Nucleus accumbens (tissue), 56 donors: ENCODE data around the gene FAAH.
A peak's percentile ranks its signal among the peaks of the same experiment; 100 is the strongest.
"Not testable (repeated sequence)": the region's sequence is repeated elsewhere in the genome, so short reads cannot be mapped to it uniquely, and the experiment has no call there.

Experiments
- DNase-seq, 56 donors: peaks; one replicate each; lab custom pipeline; 2025; lab: John Stamatoyannopoulos, UW

FAAH gene

GRCh38 chr1:46394108-46394871 is at the start of gene FAAH:
TSS of gene FAAH (plus strand) at chr1:46394317. CDS start at chr1:46394349, 32 bp downstream.
- DNase-seq: peak in 53 of 56 donors; percentile 21 to 87 (median 73)

GRCh38 chr1:46344481-46344880 is 49.6 kb upstream of the FAAH start:
- DNase-seq: no peak

DNA sequence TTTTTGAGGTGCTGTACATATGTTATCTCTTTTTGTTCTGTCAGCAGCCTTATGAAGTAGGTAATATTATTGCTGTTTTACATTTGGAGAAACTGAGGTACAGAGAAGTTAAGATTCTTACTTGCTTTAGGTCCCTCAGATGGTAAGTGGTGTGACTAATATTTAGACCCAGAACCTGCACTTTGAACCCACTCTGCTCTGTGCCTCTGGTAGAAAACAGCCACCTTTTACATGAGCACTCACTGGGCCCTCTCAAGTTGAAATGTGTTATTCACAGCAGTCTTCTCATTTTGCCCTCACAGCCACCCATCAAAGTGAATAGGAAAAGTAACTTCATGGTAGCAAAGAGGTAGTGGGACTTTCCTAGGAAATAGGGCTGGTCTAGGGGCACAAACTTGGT is 48.8 kb upstream of the FAAH start:
- DNase-seq: no peak

GRCh38 chr1:46352363-46352762 is 41.8 kb upstream of the FAAH start:
- no peak for DNase-seq

DNA sequence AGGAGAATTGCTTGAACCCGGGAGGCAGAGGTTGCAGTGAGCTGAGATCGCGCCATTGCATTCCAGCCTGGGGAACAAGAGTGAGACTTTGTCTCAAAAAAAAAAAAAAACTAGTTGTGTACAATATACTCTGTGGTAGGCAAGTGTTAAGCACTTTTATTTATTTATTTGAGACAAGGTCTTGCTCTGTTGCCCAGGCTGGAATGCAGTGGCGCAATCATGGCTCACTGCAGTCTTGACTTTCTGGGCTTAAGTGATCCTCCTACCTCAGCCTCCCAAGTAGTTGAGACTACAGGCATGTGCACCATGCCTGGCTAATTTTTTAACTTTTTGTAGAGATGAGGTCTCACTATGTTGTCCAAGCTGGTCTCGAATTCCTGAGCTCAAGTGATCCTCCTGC is 38.2 kb upstream of the FAAH start:
- DNase-seq: not testable (repeated sequence)

DNA sequence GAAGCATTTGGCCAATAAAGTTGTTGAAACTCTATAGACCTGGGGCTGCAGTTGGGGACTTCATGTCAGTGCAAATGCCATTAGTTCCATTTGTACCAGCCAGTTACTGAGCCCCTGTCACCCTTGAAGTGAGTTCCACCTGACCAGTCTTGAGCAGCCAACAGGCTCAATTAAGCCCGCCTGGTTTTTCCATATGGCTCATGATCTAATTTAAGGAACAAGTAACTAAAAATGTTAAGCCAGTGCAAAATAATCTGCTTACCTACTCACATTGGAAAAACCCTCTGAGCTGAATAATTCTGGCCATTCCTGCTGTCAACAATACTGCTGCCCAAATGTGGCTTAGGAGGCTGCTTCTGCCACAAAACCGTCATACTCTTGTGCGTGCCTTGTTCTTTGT is 32.0 kb upstream of the FAAH start:
- DNase-seq: no peak

DNA sequence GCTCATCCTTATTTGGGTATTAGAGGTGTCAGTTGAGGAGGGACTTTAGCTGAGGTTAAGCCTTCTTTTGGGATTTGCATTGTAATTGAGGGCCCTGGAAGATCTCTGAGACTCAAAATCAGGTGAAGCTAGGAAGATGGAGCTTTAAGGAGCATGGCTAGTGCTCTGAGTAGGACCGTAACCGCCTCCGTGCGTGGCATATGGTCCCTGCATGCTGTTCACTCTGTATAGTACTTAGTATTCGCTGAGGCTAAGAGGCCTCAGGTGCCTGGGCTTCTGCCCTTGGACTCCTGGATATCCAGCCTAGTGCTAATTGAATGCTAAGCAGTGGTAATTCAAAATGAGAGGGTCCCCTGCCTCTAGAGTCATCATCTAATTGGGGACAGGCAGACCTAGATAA is 31.0 kb upstream of the FAAH start:
- no peak for DNase-seq

DNA sequence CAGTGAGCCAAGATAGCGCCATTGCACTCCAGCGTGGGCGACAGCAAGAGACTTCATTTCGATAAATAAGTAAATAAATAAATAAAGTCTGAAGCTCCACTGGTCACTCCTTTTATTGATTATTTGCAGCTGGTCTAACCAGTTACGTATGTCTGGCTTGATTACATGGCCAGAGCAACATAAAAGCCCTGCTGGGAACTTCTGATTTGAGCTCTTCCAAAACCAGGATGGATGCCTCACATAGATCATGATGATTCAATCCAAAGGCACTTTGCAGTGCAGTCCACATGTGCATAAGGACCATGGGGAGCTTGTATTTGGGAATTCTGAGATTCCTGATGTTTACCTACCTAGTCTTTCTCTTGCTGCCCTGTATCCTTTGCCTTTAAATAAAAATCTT is 29.5 kb upstream of the FAAH start:
- DNase-seq: no peak

DNA sequence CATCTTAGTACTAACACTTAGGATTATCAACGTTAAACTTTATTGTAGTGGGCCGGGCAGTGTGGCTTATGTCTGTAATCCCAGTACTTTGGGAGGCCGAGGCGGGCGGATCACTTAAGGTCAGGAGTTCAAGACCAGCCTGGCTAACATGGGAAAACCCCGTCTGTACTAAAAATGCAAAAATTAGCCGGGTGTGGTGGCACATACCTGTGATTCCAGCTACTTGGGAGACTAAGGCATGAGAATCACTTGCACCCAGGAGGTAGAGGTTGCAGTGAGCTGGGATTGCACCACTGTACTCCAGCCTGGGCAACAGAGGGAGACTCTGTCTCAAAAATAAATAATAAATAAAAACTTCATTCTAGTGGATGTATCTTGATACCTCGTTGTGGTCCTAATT is 28.3 kb upstream of the FAAH start:
- not testable (repeated sequence) for DNase-seq

DNA sequence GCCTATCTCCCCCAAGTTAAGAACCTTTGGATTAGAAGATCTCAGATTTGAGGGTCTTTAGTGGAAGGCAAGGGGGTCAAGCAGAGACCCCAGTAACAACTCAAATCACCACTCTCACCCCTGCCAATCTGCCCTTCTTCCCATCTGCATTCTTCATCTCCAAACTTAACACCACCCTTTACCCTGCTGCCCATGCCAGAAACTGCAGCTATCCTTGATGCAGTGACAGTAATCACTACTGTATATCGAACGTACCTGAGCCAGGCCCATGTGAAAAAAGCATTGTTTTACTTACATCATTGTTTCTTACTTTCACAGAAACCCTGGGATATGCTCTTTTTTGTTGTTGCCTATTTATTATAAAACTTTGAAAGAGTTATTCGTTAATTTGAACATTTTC is 27.0 kb upstream of the FAAH start:
- no peak for DNase-seq

- not testable (repeated sequence) for DNase-seq
These were observed 26.4 kb upstream of the FAAH start for GRCh38 chr1:46367701-46368100.

DNA sequence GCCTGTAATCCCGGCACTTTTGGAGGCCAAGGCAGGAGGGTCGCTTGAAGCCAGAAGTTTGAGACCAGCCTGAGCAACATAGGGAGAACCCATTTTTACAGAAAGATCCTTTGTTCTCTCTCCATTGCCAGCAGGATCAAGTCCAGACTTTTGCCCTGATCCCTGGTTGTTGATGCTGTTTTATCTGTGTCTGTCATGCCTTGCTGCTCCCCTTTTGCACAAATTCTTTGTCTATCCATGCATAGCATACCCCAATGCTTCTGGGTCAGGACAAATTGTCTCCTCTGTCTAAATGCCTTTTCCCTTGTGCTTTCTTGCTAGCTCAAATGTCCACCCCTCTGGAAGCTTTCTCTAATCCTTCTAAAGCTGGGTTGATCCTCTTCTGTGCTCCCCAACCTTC is 25.3 kb upstream of the FAAH start:
- no peak for DNase-seq

GRCh38 chr1:46369542-46370213 is 24.4 kb upstream of the FAAH start:
- DNase-seq: no peak

DNA sequence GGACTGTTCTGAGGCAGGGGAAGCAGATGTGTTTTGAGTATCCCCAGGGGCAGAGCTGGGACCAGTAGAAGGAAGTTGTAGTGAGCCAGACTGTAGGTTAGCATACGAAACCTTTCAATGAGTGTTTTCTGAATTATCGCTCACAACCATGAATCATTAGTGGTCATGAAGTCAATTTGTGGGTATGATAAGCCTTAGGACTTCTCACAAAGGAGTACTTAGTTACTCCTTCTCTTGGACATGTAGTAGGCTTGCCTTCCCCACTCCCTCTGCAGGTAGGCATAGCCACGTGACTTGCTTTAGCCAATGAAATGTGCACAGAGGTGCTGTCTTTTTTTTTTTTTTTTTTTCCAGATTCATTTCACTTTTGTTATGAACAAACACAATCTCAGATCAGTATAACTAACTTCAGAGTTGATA is 23.9 kb upstream of the FAAH start:
- DNase-seq: no peak

DNA sequence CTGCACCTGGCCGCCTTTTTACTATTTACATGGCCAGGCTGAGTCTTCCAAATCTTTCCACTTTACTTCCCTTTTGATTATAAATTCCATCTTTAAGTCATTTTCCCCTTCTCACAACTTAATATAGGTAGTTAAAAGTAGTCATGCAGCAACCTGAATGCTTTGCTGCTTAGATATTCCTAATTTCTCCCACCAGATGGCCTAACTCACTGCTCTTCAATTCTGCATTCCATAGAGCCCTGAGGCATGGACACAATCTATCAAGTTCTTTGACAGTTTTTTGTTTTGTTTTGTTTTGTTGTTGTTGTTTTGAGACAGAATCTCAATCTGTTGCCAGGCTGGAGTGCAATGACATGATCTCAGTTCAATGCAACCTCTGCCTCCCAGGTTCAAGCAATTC is 21.7 kb upstream of the FAAH start:
- no peak for DNase-seq

DNA sequence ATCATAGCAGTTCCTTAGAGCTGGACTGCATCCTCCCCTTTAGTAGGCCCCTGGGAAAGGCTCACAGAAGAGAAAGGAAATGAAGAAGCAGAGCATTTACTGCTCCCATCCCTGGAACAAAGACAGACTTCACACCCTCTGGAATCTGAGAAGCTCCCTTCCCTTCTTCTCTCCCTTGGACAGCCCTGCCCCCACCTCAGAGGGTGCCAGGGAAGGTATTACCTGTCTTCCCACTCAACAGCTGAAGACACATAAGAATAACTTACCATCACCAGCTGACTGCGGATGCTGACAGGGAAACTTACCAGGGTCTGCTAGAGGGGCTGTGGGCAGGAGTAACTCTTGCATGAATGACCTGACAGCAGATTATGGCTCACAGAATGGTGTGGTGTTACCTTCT is 14.1 kb upstream of the FAAH start:
- no peak for DNase-seq

DNA sequence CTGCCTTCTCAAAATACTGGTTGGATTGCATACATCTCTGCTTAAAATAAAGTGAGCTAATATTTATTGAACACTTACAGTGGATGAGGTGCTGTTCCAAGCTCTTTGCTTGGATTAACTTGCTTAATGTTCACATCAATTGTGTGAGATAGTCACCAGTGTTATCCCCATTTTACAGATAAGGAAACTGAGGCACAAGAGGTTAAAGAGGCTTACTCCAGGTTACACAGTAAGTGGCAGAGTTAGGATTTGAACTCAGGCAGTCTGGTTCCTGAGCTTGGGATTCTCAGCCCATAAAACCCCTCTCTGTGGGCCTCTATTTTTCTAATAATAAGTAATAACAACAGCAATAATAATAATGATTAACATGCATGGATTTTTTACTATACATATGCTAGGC is 13.6 kb upstream of the FAAH start:
- no peak for DNase-seq

- DNase-seq: peak in 1 of 56 donors; percentile 47
These were observed 607 bp upstream of the FAAH start for GRCh38 chr1:46393510-46393909.

DNA sequence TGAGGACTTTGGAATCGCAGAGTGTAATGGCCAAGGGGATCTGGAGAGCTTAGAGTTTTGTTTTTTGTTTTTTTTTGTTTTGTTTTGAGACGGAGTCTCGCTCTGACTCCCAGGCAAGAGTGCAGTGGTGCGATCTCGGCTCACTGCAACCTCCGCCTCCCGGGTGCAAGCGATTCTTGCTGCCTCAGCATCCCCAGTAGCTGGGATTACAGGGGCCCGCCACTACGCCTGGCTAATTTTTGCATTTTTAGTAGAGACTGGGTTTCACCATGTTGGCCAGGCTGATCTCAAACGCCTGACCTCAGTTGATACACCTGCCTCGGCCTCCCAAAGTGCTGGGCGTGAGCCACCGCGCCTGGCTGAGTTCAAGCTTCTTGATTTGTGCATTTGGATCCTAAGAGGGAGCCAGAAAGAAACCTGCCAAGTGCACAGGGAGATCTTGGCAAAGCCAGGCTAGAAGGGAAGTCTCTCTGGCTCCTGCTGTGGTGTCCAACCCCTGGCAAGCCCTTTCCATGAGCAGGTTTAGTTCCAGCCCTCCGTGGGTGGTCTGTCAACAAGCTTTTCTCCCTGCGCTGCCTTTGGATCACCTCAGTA is 852 bp downstream of the FAAH start:
- DNase-seq: peak in 23 of 56 donors; percentile 17 to 56 (median 34)

DNA sequence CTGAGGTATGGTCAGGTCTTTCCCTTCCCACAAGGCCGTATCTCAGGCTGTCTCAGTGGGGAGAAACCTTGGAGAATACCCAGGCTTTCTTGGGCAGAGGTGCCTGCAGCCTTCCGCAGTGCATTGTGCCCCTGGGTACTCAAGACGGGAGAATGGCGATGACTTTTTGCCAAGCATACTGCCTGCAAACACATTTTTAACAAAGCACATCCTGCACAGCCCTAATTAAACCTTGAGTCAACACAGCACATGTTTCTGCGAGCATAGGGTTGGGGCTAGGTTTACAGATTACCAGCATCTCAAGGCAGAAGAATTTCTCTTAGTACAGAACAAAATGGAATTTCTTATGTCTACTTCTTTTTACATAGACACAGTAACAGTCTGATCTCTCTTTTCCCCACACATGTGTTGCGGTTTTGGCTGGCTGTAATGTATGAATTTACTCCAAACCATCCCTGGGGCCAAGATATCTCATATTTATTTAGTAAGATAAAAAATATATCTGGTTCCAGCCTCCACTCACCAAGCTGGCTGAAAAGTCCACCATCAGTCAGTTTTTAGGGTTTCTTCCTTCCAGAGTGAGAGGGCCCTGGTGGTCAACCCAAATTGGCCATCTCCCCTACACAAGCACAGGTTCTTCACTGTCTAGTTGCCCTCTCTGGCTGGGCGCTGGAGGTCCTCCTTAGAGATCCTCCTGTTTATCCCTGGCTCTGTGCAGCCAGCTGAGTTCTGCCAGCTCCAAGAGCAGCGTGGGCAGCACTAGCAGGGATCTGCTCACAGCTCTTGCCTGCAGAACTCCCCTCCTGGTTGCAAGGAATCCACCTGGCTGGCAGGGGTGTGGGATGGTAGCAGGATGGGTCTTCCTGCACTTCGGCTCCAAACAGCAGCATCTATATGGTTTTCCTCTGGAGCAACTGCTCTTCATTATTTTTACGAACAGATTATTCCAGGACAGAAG is 2.6 kb downstream of the FAAH start:
- DNase-seq: peak in 33 of 56 donors; percentile 18 to 81 (median 42)

GRCh38 chr1:46399307-46399706 is 5.2 kb downstream of the FAAH start:
- peak in 25 of 56 donors; percentile 17 to 72 (median 38) for DNase-seq
